Cardiac muscle cell (in vitro differentiated cells and primary cell): ENCODE measurements around the gene TM2D1. TPM values are rescaled to one million over a fixed set of nuclear protein-coding genes. Genes with fewer than 3 reads are reported as not detected.

Source experiments
- DNase-seq, 2 donors: peaks; one replicate each; pipeline versions ENCODE4 v3.0.0 to v3.0.0-alpha.2; 2010 to 2017; ENCODE audit warnings: low read depth in 1 of 2, low spot score in 1 of 2
- H3K27ac ChIP-seq: fragments of 200-600 bp; sonication (generic); 2 replicates; pipeline ENCODE4 v1.5.1; 2016
- H3K27me3 ChIP-seq: fragments of 200-600 bp; sonication (generic); 2 replicates; pipeline ENCODE4 v1.6.0; 2016; ENCODE audit warnings: control low read depth
- H3K36me3 ChIP-seq: fragments of 200-600 bp; sonication (generic); 2 replicates; pipeline ENCODE4 v1.5.1; 2016; ENCODE audit warnings: control low read depth
- H3K4me1 ChIP-seq: fragments of 200-600 bp; sonication (generic); 2 replicates; pipeline ENCODE4 v1.8.1; 2017; ENCODE audit warnings: low read depth, mild to moderate bottlenecking, mixed run types
- H3K4me3 ChIP-seq: fragments of 200-600 bp; sonication (generic); 2 replicates; pipeline ENCODE4 v1.5.1; 2016; ENCODE audit warnings: mild to moderate bottlenecking
- H3K9me3 ChIP-seq: fragments of 200-600 bp; sonication (generic); 2 replicates; pipeline ENCODE4 v1.5.1; 2017; ENCODE audit warnings: low read depth, mild to moderate bottlenecking, control low read depth
- CTCF ChIP-seq: IDR thresholded peaks from 2 replicates; pipeline ENCODE4 v1.5.1; 2012; ENCODE audit warnings: low read depth, mild to moderate bottlenecking, low read length
- polyA plus RNA-seq: library from polyadenylated mRNA; unstranded; fragments of >200 nt; fragmentation: Nextera tagmentation; extraction: Ambion mirVana; gene quantifications from 2 replicates; pipeline ENCODE4 v1.2.1, GENCODE V29; 2016
- total RNA-seq: library from RNA; depleted of rRNA; stranded (reverse); fragments of >200 nt; gene quantifications from 2 replicates; pipeline ENCODE4 v1.2.3, GENCODE V29; 2016

The TM2D1 gene
- total and polyA plus RNA-seq, 2 experiments from 2014 or later: 46.4 to 97.8 TPM

DNA sequence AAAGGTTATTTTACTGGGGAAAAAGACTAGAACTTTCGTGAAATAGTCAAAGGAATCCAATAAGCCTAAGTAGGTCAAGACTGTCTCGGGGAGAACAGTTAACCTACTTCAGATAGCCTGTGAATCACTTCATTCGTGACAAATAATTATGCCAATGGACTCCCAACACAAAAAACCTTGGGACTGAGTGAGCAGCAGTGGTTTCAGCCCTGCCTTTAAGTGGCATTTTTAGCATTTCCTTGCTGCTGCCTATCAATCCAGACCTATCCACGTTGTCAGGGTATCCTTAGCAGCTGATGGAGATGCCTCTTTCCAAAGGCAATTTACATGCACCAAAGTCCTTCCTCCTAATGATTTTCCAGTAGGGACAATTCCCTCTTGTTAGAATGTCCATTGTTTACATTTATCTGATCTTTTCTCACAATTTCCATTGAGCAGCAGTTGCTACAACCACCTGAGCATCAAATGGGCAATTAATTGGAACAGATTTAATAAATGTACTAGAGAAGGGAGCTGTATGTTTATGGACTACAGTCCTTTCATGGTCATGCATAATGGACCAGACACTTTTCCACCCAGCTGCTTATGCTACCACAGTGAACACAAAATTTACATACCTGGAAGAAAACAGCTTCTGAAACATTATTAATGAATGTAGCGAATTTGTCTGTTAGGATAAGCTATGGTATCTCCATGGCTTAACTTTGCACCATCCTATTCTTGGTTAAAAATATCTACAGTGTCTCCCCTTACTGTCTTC lies 75.8 kb downstream of the TM2D1 start:
- Histone ChIP-seq H3K27me3 (no peaks in the 10 kb centered on the region), H3K4me3 (no peak overlapping the region), H3K9me3 (no peaks in the 10 kb centered on the region), H3K4me1 (no peaks in the 10 kb centered on the region), H3K27ac (no peak overlapping the region), H3K36me3 (no peaks in the 10 kb centered on the region)
- no peak for TF ChIP-seq CTCF
- no peak for DNase-seq

DNA sequence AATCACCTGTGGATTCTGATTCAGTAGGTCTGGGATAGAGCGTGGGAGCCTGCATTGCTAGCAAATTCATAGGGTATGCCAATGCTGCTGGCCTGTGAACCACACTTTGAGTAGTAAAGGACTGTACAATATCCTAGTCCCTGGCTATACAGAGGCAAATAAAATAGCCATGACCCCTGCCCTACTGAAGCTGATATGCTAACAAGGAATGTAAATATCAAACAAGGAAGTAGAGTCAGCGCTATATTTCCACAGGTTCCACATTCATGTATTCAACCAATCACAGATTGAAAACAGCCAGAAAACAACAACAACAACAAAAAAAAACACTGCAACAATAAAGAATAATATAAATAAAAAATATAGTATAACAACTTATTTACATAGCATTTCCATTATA lies 77.8 kb downstream of the TM2D1 start:
- no peaks in the 10 kb centered on the region for H3K9me3 ChIP-seq
- H3K27ac ChIP-seq: no peak overlapping the region
- no peaks in the 10 kb centered on the region for H3K4me1 ChIP-seq
- H3K27me3 ChIP-seq: no peaks in the 10 kb centered on the region
- no peak for TF ChIP-seq CTCF
- H3K36me3 ChIP-seq: no peaks in the 10 kb centered on the region
- DNase-seq: no peak
- no peak overlapping the region for H3K4me3 ChIP-seq

GRCh38 chr1:61645476-61645875 lies 79.5 kb downstream of the TM2D1 start:
- no peak for DNase-seq
- no peak overlapping the region for H3K4me3 ChIP-seq
- no peaks in the 10 kb centered on the region for H3K9me3 ChIP-seq
- TF ChIP-seq CTCF: no peak
- no peaks in the 10 kb centered on the region for H3K4me1 ChIP-seq
- H3K36me3 ChIP-seq: no peaks in the 10 kb centered on the region
- no peak overlapping the region for H3K27ac ChIP-seq
- H3K27me3 ChIP-seq: no peaks in the 10 kb centered on the region

DNA sequence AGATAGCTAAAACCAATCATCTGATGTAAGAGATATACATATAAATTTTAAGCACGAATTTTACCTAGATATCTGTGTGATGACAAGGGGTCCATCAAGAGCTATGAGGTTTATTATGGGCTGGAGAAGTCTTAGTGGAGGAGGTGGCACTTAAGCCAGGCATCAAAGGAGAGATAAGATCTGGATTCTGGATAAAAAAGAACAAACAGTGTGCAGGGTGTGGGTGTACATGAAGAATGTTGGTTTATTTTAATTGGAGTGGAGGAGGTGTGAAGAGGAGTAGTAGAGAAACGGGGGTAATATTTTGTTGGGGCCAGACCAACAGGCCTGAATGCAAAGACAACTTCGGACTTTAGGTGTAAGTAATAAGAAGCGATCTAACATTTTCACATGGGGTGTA lies 80.6 kb downstream of the TM2D1 start:
- no peaks in the 10 kb centered on the region for H3K9me3 ChIP-seq
- DNase-seq: no peak
- H3K4me3 ChIP-seq: no peak overlapping the region
- no peaks in the 10 kb centered on the region for H3K4me1 ChIP-seq
- no peak overlapping the region for H3K27ac ChIP-seq
- no peaks in the 10 kb centered on the region for H3K36me3 ChIP-seq
- no peak for TF ChIP-seq CTCF
- H3K27me3 ChIP-seq: no peaks in the 10 kb centered on the region

GRCh38 chr1:61642475-61643232 lies 82.3 kb downstream of the TM2D1 start:
- no peak for DNase-seq
- Histone ChIP-seq H3K36me3 (no peaks in the 10 kb centered on the region), H3K4me3 (no peak overlapping the region), H3K4me1 (no peaks in the 10 kb centered on the region), H3K27ac (no peak overlapping the region), H3K9me3 (no peaks in the 10 kb centered on the region), H3K27me3 (no peaks in the 10 kb centered on the region)
- TF ChIP-seq CTCF: no peak
